ENCODE data around the gene SEC23B. TPM values are rescaled to one million over a fixed set of nuclear protein-coding genes. Genes with fewer than 3 reads are reported as not detected.

The SEC23B gene
- total RNA-seq, 1 experiment from 2014 or later = 67.1 TPM

- Mint-ChIP-seq H3K9me3 (peaks cover 9% of the 10 kb centered on the region), H3K27ac (no peak overlapping the region), H3K27me3 (ENCODE audit: low read depth) (no peaks in the 10 kb centered on the region), H3K4me3 (no peak overlapping the region), H3K36me3 (peaks cover 19% of the 10 kb centered on the region), H3K4me1 (peaks cover 9% of the 10 kb centered on the region)
- DNase-seq (ENCODE audit: low spot score) (no peak), ATAC-seq (no peak)
- ChIA-PET CTCF (no interaction called here), POLR2A (no interaction called here)
- no peak for TF ChIP-seq E2F1 (CRISPR knock-in tag; IDR thresholded peaks at IDR 0.05)
- TF ChIP-seq NFYB (CRISPR knock-in tag; conservative IDR thresholded peaks at IDR 0.05; ENCODE audit: low read depth) = no peak
- no peak for TF ChIP-seq ZNF121 (CRISPR knock-in tag; IDR thresholded peaks at IDR 0.05)
- TF ChIP-seq USF2 (CRISPR knock-in tag; IDR thresholded peaks at IDR 0.05) = no peak
- TF ChIP-seq CDX4 (CRISPR knock-in tag; IDR thresholded peaks at IDR 0.05; ENCODE audit: borderline replicate concordance) = no peak
- TF ChIP-seq ZSCAN18 (CRISPR knock-in tag; IDR thresholded peaks at IDR 0.05) = no peak
- no peak for TF ChIP-seq ZNF532 (CRISPR knock-in tag; IDR thresholded peaks at IDR 0.05; ENCODE audit: borderline replicate concordance)
- no peak for TF ChIP-seq AR (CRISPR knock-in tag; IDR thresholded peaks at IDR 0.05)
- TF ChIP-seq PREB (CRISPR knock-in tag; IDR thresholded peaks at IDR 0.05; ENCODE audit: borderline replicate concordance) = no peak
- no peak for TF ChIP-seq STAT6 (CRISPR knock-in tag; conservative IDR thresholded peaks at IDR 0.05; ENCODE audit: low read depth)
- TF ChIP-seq FOXP4 (CRISPR knock-in tag; IDR thresholded peaks at IDR 0.05) = no peak
- no peak for TF ChIP-seq NR1H2 (CRISPR knock-in tag; IDR thresholded peaks at IDR 0.05)
- TF ChIP-seq EMX1 (CRISPR knock-in tag; IDR thresholded peaks at IDR 0.05) = no peak
- no peak for TF ChIP-seq TEAD1 (CRISPR knock-in tag; IDR thresholded peaks at IDR 0.05)
- no peak for TF ChIP-seq RORB (CRISPR knock-in tag; IDR thresholded peaks at IDR 0.05)
- TF ChIP-seq CBFB (CRISPR knock-in tag; IDR thresholded peaks at IDR 0.05; ENCODE audit: low read depth) = no peak
- TF ChIP-seq ZNF425 (CRISPR knock-in tag; conservative IDR thresholded peaks at IDR 0.05) = no peak
These were observed 88.5 kb downstream of the SEC23B start for GRCh38 chr20:18596270-18596669.

Measured in WTC11 (cell line).